KG1 (cell line): ENCODE results near the gene POP4.

Experiments used
- DNase-seq: peaks from one replicate; lab custom pipeline; 2025; lab: John Stamatoyannopoulos, UW

The POP4 gene

DNA sequence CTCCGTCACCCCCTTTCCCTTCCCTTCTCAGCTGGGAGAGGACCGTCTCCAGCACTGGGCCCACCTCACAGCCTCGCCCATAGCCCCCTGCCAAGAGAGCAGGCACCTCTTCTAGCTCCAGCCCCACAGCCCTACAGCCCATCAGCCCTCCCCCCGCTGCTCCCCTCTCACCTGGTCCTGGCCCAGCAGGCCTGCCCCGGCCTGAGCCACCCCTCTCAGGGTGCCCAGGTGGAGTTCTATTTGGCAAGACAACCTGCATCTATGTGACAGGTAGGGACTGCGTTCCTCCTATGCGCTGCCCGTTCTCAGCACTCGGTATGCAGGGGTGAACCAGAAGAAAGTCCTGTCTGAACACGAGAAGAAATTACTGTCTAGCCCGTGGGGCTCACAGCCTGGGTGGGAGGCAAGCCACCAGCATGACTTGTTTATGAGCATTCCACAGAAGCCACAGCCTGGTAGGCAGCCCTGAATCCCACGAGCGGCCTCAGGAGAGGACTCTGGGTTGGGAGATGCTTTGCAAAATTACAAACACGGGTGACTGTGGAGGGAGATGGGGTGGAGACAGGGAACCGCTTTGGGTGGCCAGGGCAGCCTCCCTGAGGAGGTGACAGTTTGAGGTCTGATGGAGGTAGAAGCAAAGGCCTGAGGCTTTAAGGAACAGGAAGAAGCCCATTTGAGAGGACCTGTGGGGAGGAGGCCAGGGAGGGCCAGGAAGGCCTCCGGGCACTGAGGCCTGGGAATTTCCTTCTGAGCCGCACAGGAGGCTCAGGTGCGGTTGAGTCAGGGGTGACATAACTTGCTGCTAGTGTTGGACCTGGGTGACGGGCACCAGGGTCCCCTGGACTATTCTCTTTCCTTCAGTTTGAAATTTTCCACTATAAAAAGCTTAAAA lies 58.0 kb downstream of the POP4 start:
- DNase-seq: no peak

DNA sequence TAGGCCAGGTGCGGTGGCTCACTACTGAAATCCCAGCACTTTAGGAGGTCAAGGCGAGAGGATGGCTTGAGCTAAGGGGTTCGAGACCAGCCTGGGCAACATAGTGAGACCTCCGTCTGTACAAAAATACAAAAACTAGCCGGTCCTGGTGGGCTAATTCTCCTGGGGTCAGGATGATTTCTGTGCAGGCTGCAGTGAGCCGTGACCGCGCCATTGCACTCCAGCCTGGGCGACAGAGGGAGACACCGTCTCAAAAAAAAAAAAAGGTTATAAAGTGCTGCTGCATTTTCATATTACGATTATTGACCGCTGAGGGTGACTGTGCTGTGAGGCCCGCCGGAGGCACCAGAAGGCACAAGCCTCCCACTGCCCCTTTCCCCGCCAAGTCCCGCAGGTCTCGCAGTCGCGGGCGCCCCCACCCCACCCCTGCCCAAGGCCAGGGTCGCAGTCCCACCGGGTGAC lies 58.7 kb downstream of the POP4 start:
- no peak for DNase-seq

DNA sequence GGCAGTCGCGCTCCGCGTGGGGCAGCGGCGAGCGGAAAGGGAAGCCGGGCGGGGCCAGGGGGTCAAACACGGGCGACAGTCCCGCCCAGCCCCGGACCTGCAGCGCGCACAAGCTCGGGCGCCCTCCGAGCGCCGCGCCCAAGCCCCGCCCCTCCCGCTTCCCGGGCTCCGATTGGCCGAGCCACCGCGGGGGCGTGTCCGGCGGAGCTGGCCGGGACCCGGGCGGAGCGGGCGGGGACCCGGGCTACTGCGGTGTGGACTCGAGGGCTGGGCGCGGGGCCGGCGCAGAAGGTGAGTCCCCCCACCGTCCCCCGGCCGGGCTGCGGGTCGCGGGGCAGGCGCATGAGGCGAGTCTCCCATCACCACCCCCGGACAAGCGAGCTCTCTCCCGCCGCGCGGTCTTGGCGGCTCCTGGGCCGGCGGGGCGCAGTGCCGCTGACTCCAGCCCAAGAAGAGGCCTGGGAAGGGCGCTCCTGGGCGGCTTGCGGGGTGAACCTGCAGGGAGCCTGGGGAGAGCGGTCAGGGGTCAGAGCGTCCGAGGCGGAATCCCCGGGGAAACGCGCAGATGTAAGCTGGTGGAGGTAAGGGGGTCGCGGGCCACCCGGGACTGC lies 59.2 kb downstream of the POP4 start, which contains the start of gene PLEKHF1:
Gene PLEKHF1, plus strand, starts transcription at position 247 of the 611 bp plus-strand sequence. CDS start 8,379 bp downstream, outside the sequence.
- DNase-seq: peak; percentile 37

DNA sequence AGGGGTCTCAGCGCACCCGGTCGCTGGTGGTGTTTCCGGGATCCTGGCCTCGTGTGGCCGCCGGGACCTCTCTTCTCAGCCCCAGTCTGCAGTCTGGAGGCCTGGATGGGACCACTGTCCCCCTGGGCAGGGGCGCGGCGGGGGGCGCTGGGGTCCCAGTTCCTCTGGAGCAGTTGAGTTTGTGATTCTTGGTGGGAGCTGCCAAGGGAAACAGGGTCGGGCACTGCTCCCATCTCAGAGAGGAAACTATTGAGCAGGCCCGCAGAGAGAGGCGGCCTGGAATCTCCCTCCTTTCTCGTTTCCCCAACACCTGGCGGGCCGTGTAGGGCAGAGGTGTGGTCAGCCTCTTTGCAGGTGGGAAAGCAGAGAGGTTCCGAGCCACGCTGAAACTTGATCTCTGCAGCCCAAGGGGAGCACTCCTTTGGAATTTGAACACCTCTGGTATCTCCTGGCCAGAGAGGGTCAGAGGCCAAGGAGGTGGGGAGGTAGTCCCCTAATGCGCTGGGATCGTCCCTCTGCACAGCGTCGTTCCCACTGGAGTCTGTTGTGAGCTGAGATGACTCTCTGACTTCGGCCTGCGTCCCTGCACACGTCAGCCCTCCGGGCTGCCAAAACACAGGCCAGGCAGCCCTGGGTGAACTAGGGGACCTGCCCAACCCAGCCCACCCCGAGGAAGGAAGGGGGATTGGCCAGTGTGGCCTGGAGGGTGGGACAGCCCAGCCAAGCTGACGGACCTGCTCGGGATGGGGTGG lies 59.9 kb downstream of the POP4 start:
- no peak for DNase-seq
